WTC11 (cell line): ENCODE results near the gene TNIP1. TPM values are rescaled to one million over a fixed set of nuclear protein-coding genes. Genes with fewer than 3 reads are reported as not detected.

Experiments used
- ATAC-seq: fragments of 200-7000 bp; cut with Tn5 transposase; 2 replicates; pipeline ENCODE4 v1.10.0; 2021; ENCODE audit warnings: mild to moderate bottlenecking, moderate library complexity
- CTCF ChIA-PET: fragments of 300-600 bp; sonication (Branson Sonifier 250); formaldehyde crosslinking; loops from one replicate; lab custom pipeline; 2021; ENCODE audit warnings: antibody characterized with exemption; lab: Charles Lee
- POLR2A ChIA-PET: fragments of 350-600 bp; sonication (Branson Sonifier 250); formaldehyde crosslinking; loops from one replicate; lab custom pipeline; 2021; ENCODE audit warnings: antibody characterized with exemption; lab: Charles Lee
- DNase-seq: peaks from one replicate; pipeline ENCODE4 v3.0.0; 2021; ENCODE audit warnings: low spot score
- H3K27ac Mint-ChIP-seq: 2 replicates; pipeline ENCODE4 v1.8.0; 2021; ENCODE audit warnings: mixed read lengths
- H3K27me3 Mint-ChIP-seq: 2 replicates; pipeline ENCODE4 v1.8.0; 2021; ENCODE audit warnings: low read depth, mild to moderate bottlenecking, moderate library complexity, mixed read lengths
- H3K36me3 Mint-ChIP-seq: 2 replicates; pipeline ENCODE4 v1.8.0; 2021; ENCODE audit warnings: mixed read lengths
- H3K4me1 Mint-ChIP-seq: 2 replicates; pipeline ENCODE4 v1.8.0; 2022; ENCODE audit warnings: mixed read lengths
- H3K4me3 Mint-ChIP-seq: 2 replicates; pipeline ENCODE4 v1.8.0; 2021; ENCODE audit warnings: mild to moderate bottlenecking, moderate library complexity, mixed read lengths
- H3K9me3 Mint-ChIP-seq: 2 replicates; pipeline ENCODE4 v1.8.0; 2021; ENCODE audit warnings: mixed read lengths
- ATF1 ChIP-seq: sonication (generic); formaldehyde crosslinking; IDR thresholded peaks from 2 replicates; pipeline ENCODE4 v1.8.1; 2023; ENCODE audit warnings: mild to moderate bottlenecking, moderate library complexity, missing genetic modification reagents
- CDX4 ChIP-seq: fragments of 250-450 bp; sonication (Bioruptor Pico); IDR thresholded peaks from 2 replicates; pipeline ENCODE4 v1.9.0; 2021; ENCODE audit warnings: moderate library complexity, mild to moderate bottlenecking, inconsistent platforms, borderline replicate concordance
- E2F1 ChIP-seq: sonication (generic); formaldehyde crosslinking; IDR thresholded peaks from 2 replicates; pipeline ENCODE4 v1.8.0; 2022; ENCODE audit warnings: mild to moderate bottlenecking, missing genetic modification reagents
- ETV6 ChIP-seq: sonication (generic); formaldehyde crosslinking; IDR thresholded peaks from 2 replicates; pipeline ENCODE4 v1.8.1; 2022; ENCODE audit warnings: mild to moderate bottlenecking, missing genetic modification reagents
- HMGA2 ChIP-seq: fragments of 250-450 bp; sonication (Bioruptor Pico); IDR thresholded peaks from 2 replicates; pipeline ENCODE4 v1.4.0; 2021; ENCODE audit warnings: mild to moderate bottlenecking, moderate library complexity
- IRF2 ChIP-seq: sonication (generic); formaldehyde crosslinking; IDR thresholded peaks from 2 replicates; pipeline ENCODE4 v1.8.0; 2022; ENCODE audit warnings: low read depth, missing genetic modification reagents, borderline replicate concordance
- MYBL2 ChIP-seq: sonication (generic); formaldehyde crosslinking; IDR thresholded peaks from 2 replicates; pipeline ENCODE4 v1.8.1; 2023; ENCODE audit warnings: mild to moderate bottlenecking, moderate library complexity, missing genetic modification reagents
- NFE2L1 ChIP-seq: sonication (generic); formaldehyde crosslinking; IDR thresholded peaks from 2 replicates; pipeline ENCODE4 v1.8.1; 2023; ENCODE audit warnings: missing genetic modification reagents
- SMAD4 ChIP-seq: sonication (generic); formaldehyde crosslinking; IDR thresholded peaks from 2 replicates; pipeline ENCODE4 v1.8.0; 2022; ENCODE audit warnings: mild to moderate bottlenecking, missing genetic modification reagents
- total RNA-seq: library from RNA; stranded (reverse); gene quantifications from 3 replicates; pipeline ENCODE4 v1.2.3, GENCODE V29; 2021
- TF ChIP-seq, protein P1 (sequence below): fragments of 250-450 bp; sonication (Bioruptor Pico); IDR thresholded peaks from 2 replicates; pipeline ENCODE4 v1.9.0; 2021; ENCODE audit warnings: mild to moderate bottlenecking, borderline replicate concordance
- TF ChIP-seq, protein P2 (sequence below): sonication (generic); formaldehyde crosslinking; IDR thresholded peaks from 2 replicates; pipeline ENCODE4 v1.8.0; 2022; ENCODE audit warnings: mild to moderate bottlenecking, missing genetic modification reagents
- TF ChIP-seq, protein P3 (sequence below): sonication (generic); formaldehyde crosslinking; conservative IDR thresholded peaks from 2 replicates; pipeline ENCODE4 v1.8.1; 2022; ENCODE audit warnings: mild to moderate bottlenecking, missing genetic modification reagents
- TF ChIP-seq, protein P4 (sequence below): sonication (generic); formaldehyde crosslinking; IDR thresholded peaks from 2 replicates; pipeline ENCODE4 v1.8.1; 2023; ENCODE audit warnings: mild to moderate bottlenecking, missing genetic modification reagents, borderline replicate concordance
- TF ChIP-seq, protein P5 (sequence below): sonication (generic); formaldehyde crosslinking; IDR thresholded peaks from 2 replicates; pipeline ENCODE4 v1.8.0; 2022; ENCODE audit warnings: mild to moderate bottlenecking, missing genetic modification reagents

The TNIP1 gene
- total RNA-seq, 1 experiment from 2014 or later, result 41.1 TPM

- Mint-ChIP-seq H3K9me3 (no peaks in the 10 kb centered on the region), H3K36me3 (no peaks in the 10 kb centered on the region), H3K27me3 (no peaks in the 10 kb centered on the region), H3K4me3 (no peak overlapping the region), H3K27ac (no peak overlapping the region), H3K4me1 (peaks cover 29% of the 10 kb centered on the region)
- CTCF ChIA-PET, result interaction anchor here (0.8 to 3.1 kb wide), 8 partner anchors 14 to 50 kb away, joined by 3 to 22 read pairs (median 6); no protein-coding TSS in a partner anchor
- DNase-seq, result no peak
- TF ChIP-seq, protein P1, sequence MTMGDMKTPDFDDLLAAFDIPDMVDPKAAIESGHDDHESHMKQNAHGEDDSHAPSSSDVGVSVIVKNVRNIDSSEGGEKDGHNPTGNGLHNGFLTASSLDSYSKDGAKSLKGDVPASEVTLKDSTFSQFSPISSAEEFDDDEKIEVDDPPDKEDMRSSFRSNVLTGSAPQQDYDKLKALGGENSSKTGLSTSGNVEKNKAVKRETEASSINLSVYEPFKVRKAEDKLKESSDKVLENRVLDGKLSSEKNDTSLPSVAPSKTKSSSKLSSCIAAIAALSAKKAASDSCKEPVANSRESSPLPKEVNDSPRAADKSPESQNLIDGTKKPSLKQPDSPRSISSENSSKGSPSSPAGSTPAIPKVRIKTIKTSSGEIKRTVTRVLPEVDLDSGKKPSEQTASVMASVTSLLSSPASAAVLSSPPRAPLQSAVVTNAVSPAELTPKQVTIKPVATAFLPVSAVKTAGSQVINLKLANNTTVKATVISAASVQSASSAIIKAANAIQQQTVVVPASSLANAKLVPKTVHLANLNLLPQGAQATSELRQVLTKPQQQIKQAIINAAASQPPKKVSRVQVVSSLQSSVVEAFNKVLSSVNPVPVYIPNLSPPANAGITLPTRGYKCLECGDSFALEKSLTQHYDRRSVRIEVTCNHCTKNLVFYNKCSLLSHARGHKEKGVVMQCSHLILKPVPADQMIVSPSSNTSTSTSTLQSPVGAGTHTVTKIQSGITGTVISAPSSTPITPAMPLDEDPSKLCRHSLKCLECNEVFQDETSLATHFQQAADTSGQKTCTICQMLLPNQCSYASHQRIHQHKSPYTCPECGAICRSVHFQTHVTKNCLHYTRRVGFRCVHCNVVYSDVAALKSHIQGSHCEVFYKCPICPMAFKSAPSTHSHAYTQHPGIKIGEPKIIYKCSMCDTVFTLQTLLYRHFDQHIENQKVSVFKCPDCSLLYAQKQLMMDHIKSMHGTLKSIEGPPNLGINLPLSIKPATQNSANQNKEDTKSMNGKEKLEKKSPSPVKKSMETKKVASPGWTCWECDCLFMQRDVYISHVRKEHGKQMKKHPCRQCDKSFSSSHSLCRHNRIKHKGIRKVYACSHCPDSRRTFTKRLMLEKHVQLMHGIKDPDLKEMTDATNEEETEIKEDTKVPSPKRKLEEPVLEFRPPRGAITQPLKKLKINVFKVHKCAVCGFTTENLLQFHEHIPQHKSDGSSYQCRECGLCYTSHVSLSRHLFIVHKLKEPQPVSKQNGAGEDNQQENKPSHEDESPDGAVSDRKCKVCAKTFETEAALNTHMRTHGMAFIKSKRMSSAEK (CRISPR knock-in tag), result no peak
- TF ChIP-seq, protein P2, sequence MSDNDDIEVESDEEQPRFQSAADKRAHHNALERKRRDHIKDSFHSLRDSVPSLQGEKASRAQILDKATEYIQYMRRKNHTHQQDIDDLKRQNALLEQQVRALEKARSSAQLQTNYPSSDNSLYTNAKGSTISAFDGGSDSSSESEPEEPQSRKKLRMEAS (CRISPR knock-in tag), result no peak
- TF ChIP-seq HMGA2 (CRISPR knock-in tag) (no peak), E2F1 (CRISPR knock-in tag) (no peak), IRF2 (CRISPR knock-in tag) (no peak)
- no peak for ATAC-seq
- POLR2A ChIA-PET, result no interaction called here
Measured at GRCh38 chr5:151097820-151098767, 17.3 kb upstream of the TNIP1 start.

- POLR2A ChIA-PET, result no interaction called here
- Mint-ChIP-seq H3K4me1 (peaks cover 29% of the 10 kb centered on the region), H3K9me3 (no peaks in the 10 kb centered on the region), H3K4me3 (no peak overlapping the region), H3K36me3 (no peaks in the 10 kb centered on the region), H3K27ac (no peak overlapping the region), H3K27me3 (no peaks in the 10 kb centered on the region)
- no peak for DNase-seq
- CTCF ChIA-PET, result interaction anchor here (0.8 to 3.1 kb wide), 5 partner anchors 18 to 95 kb away, joined by 3 to 22 read pairs (median 12); no protein-coding TSS in a partner anchor
- ATAC-seq, result no peak
- TF ChIP-seq, protein P3, sequence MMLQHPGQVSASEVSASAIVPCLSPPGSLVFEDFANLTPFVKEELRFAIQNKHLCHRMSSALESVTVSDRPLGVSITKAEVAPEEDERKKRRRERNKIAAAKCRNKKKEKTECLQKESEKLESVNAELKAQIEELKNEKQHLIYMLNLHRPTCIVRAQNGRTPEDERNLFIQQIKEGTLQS (CRISPR knock-in tag), result no peak
- TF ChIP-seq, protein P4, sequence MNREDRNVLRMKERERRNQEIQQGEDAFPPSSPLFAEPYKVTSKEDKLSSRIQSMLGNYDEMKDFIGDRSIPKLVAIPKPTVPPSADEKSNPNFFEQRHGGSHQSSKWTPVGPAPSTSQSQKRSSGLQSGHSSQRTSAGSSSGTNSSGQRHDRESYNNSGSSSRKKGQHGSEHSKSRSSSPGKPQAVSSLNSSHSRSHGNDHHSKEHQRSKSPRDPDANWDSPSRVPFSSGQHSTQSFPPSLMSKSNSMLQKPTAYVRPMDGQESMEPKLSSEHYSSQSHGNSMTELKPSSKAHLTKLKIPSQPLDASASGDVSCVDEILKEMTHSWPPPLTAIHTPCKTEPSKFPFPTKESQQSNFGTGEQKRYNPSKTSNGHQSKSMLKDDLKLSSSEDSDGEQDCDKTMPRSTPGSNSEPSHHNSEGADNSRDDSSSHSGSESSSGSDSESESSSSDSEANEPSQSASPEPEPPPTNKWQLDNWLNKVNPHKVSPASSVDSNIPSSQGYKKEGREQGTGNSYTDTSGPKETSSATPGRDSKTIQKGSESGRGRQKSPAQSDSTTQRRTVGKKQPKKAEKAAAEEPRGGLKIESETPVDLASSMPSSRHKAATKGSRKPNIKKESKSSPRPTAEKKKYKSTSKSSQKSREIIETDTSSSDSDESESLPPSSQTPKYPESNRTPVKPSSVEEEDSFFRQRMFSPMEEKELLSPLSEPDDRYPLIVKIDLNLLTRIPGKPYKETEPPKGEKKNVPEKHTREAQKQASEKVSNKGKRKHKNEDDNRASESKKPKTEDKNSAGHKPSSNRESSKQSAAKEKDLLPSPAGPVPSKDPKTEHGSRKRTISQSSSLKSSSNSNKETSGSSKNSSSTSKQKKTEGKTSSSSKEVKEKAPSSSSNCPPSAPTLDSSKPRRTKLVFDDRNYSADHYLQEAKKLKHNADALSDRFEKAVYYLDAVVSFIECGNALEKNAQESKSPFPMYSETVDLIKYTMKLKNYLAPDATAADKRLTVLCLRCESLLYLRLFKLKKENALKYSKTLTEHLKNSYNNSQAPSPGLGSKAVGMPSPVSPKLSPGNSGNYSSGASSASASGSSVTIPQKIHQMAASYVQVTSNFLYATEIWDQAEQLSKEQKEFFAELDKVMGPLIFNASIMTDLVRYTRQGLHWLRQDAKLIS (CRISPR knock-in tag), result no peak
- TF ChIP-seq E2F1 (CRISPR knock-in tag) (no peak), ATF1 (no peak), SMAD4 (CRISPR knock-in tag) (no peak), ETV6 (no peak), MYBL2 (CRISPR knock-in tag) (no peak), CDX4 (CRISPR knock-in tag) (no peak), NFE2L1 (CRISPR knock-in tag) (no peak)
- TF ChIP-seq, protein P5, sequence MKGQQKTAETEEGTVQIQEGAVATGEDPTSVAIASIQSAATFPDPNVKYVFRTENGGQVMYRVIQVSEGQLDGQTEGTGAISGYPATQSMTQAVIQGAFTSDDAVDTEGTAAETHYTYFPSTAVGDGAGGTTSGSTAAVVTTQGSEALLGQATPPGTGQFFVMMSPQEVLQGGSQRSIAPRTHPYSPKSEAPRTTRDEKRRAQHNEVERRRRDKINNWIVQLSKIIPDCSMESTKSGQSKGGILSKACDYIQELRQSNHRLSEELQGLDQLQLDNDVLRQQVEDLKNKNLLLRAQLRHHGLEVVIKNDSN, result no peak
- TF ChIP-seq, protein P1 (CRISPR knock-in tag), result no peak
Measured at GRCh38 chr5:151097061-151097460, 16.2 kb upstream of the TNIP1 start.
